ENCODE measurements around the gene PHACTR1.

Gene PHACTR1

GRCh38 chr6:13307508-13307995, 591.0 kb downstream of the PHACTR1 start:
- DNase-seq (ENCODE audit: low read depth, low spot score) = no peak

GRCh38 chr6:13308332-13308731, 591.8 kb downstream of the PHACTR1 start:
- ChIA-PET POLR2A (no interaction called here), CTCF (interaction anchor here (1.2 to 1.3 kb wide), 2 partner anchors 20 to 24 kb away, joined by 3 read pairs; partner anchors contain the start of gene TBC1D7)
- no peak overlapping the region for H3K4me3 ChIP-seq (ENCODE audit: low read depth, low read length)
- TF ChIP-seq CTCF (IDR thresholded peaks at IDR 0.05; ENCODE audit: insufficient read depth, low read length, missing control alignments) = no peak
- DNase-seq (ENCODE audit: low read depth, low spot score) = no peak

More at GRCh38 chr6:13307508-13307995, 591.0 kb downstream of the PHACTR1 start:
- no peak overlapping the region for H3K4me3 ChIP-seq (ENCODE audit: low read depth, low read length)
- POLR2A ChIA-PET = no interaction called here
- CTCF ChIA-PET = interaction anchor here (1.2 kb wide), 1 partner anchor 23 kb away, joined by 3 read pairs; no protein-coding TSS in a partner anchor
- TF ChIP-seq CTCF (IDR thresholded peaks at IDR 0.05; ENCODE audit: insufficient read depth, low read length, missing control alignments) = no peak

GRCh38 chr6:13311155-13311554, 594.6 kb downstream of the PHACTR1 start:
- POLR2A ChIA-PET = no interaction called here
- no peak overlapping the region for H3K4me3 ChIP-seq (ENCODE audit: low read depth, low read length)
- CTCF ChIA-PET = interaction anchor here (1.0 kb wide), 1 partner anchor 116 kb away, joined by 4 read pairs; no protein-coding TSS in a partner anchor
- no peak for DNase-seq (ENCODE audit: low read depth, low spot score)
- TF ChIP-seq CTCF (IDR thresholded peaks at IDR 0.05; ENCODE audit: insufficient read depth, low read length, missing control alignments) = no peak

GRCh38 chr6:13314806-13315205, 598.2 kb downstream of the PHACTR1 start:
- H3K4me3 ChIP-seq (ENCODE audit: low read depth, low read length) = no peak overlapping the region
- ChIA-PET CTCF (interaction anchor here (0.7 to 1.1 kb wide), 2 partner anchors 46 to 404 kb away, joined by 3 read pairs; no protein-coding TSS in a partner anchor), POLR2A (no interaction called here)
- no peak for DNase-seq (ENCODE audit: low read depth, low spot score)
- no peak for TF ChIP-seq CTCF (IDR thresholded peaks at IDR 0.05; ENCODE audit: insufficient read depth, low read length, missing control alignments)

- ChIA-PET CTCF (no interaction called here), POLR2A (no interaction called here)
- H3K4me3 ChIP-seq (ENCODE audit: low read depth, low read length) = no peak overlapping the region
- no peak for TF ChIP-seq CTCF (IDR thresholded peaks at IDR 0.05; ENCODE audit: insufficient read depth, low read length, missing control alignments)
- DNase-seq (ENCODE audit: low read depth, low spot score) = no peak
Observed at GRCh38 chr6:13315896-13316295, 599.3 kb downstream of the PHACTR1 start.

GRCh38 chr6:13318821-13319220, 602.3 kb downstream of the PHACTR1 start:
- ChIA-PET POLR2A (no interaction called here), CTCF (interaction anchor here (1.0 kb wide), 1 partner anchor 9 kb away, joined by 3 read pairs; no protein-coding TSS in a partner anchor)
- no peak for TF ChIP-seq CTCF (IDR thresholded peaks at IDR 0.05; ENCODE audit: insufficient read depth, low read length, missing control alignments)

More at GRCh38 chr6:13318821-13319220, 602.3 kb downstream of the PHACTR1 start:
- no peak for DNase-seq (ENCODE audit: low read depth, low spot score)
- H3K4me3 ChIP-seq (ENCODE audit: low read depth, low read length) = no peak overlapping the region
